ENCODE measurements around the gene CCDC185.

The CCDC185 gene

DNA sequence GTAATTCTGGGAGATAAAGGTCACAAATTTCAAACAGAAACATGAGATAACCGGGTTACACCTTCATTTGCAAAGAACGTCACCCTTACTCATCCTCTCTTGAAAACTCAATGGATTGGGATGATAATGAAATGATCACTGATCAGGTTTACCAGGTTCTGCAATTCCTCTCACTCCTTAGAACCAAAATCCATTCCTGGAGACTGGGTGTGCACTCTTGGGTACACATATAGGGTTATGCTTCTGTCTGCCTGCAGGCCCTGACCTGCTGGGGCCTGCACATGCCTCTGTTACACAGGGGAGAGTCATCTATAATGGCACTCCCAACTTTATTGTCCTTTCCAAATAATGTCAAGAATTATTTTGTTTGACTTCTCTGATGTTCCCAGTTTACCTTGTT is 37.5 kb upstream of the CCDC185 start:
- H2AK5ac ChIP-seq (ENCODE audit: low read length) = no peak overlapping the region
- no CpG with 5 or more reads among the region's 2 CpGs for WGBS (ENCODE audit: extremely low coverage, insufficient coverage, low lambda C conversion rate)
- no peak for DNase-seq
- H3K4me1 ChIP-seq (ENCODE audit: control insufficient read depth, low read depth, low read length) = no peaks in the 10 kb centered on the region
- no peak overlapping the region for H3K18ac ChIP-seq (ENCODE audit: low read length)
- no peak overlapping the region for H4K5ac ChIP-seq (ENCODE audit: low read length)
- no peak overlapping the region for H3K27ac ChIP-seq (ENCODE audit: low read depth, low read length)
- H3K4ac ChIP-seq (ENCODE audit: low read depth, low read length) = no peak overlapping the region
- no peak overlapping the region for H3K4me3 ChIP-seq (ENCODE audit: low read length)
- no peaks in the 10 kb centered on the region for H3K27me3 ChIP-seq (ENCODE audit: insufficient read depth, low read length, poor library complexity)
- no peak overlapping the region for H3K4me2 ChIP-seq (ENCODE audit: low read length)
- H3K79me2 ChIP-seq (ENCODE audit: control insufficient read depth, insufficient read depth, low read length) = no peaks in the 10 kb centered on the region
- no peak overlapping the region for H3K56ac ChIP-seq (ENCODE audit: low read length)
- H2BK120ac ChIP-seq (ENCODE audit: low read depth, low read length) = no peak overlapping the region
- no peaks in the 10 kb centered on the region for H3K79me1 ChIP-seq (ENCODE audit: low read length)
- no peak overlapping the region for H4K8ac ChIP-seq (ENCODE audit: low read depth, low read length)
- H3K36me3 ChIP-seq (ENCODE audit: control insufficient read depth, insufficient read depth, low read length) = no peaks in the 10 kb centered on the region
- H2BK5ac ChIP-seq (ENCODE audit: low read length) = no peak overlapping the region
- no peak overlapping the region for H2BK15ac ChIP-seq (replicated peaks; ENCODE audit: low read depth)
- no peak overlapping the region for H3K9ac ChIP-seq (ENCODE audit: low read length)
- H3K23ac ChIP-seq (ENCODE audit: low read length) = no peak overlapping the region

DNA sequence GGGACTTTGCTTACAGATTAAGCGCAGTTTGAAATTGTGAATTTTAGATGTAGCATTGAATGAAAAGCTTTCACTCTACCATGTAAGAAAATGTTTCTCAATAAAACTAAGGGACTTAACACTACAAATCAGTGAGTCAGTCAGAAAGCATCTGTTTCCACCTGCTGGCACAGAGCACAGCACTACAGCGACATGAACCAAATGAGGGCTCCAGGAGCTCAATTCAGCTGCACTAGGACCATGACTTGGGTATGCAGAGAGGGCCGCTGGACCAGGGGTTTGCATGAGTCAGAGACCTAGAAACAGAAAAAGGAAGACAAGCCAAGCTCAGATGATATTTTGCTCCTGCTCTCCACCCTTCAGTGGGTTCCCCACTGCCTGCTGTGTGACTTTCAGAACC is 34.4 kb upstream of the CCDC185 start:
- H3K9ac ChIP-seq (ENCODE audit: low read length) = no peak overlapping the region
- H4K8ac ChIP-seq (ENCODE audit: low read depth, low read length) = no peak overlapping the region
- no peak overlapping the region for H3K27ac ChIP-seq (ENCODE audit: low read depth, low read length)
- H3K18ac ChIP-seq (ENCODE audit: low read length) = no peak overlapping the region
- no peak overlapping the region for H2BK120ac ChIP-seq (ENCODE audit: low read depth, low read length)
- H2BK15ac ChIP-seq (replicated peaks; ENCODE audit: low read depth) = no peak overlapping the region
- H2BK5ac ChIP-seq (ENCODE audit: low read length) = no peak overlapping the region
- H3K4me3 ChIP-seq (ENCODE audit: low read length) = no peak overlapping the region
- peaks cover 1% of the 10 kb centered on the region for H3K27me3 ChIP-seq (ENCODE audit: insufficient read depth, low read length, poor library complexity)
- H3K36me3 ChIP-seq (ENCODE audit: control insufficient read depth, insufficient read depth, low read length) = no peaks in the 10 kb centered on the region
- H3K23ac ChIP-seq (ENCODE audit: low read length) = no peak overlapping the region
- no peak overlapping the region for H3K4ac ChIP-seq (ENCODE audit: low read depth, low read length)
- no peaks in the 10 kb centered on the region for H3K79me2 ChIP-seq (ENCODE audit: control insufficient read depth, insufficient read depth, low read length)
- no peak overlapping the region for H2AK5ac ChIP-seq (ENCODE audit: low read length)
- no peak overlapping the region for H3K56ac ChIP-seq (ENCODE audit: low read length)
- peak; percentile 50 for DNase-seq
- no peak overlapping the region for H4K5ac ChIP-seq (ENCODE audit: low read length)
- WGBS (ENCODE audit: extremely low coverage, insufficient coverage, low lambda C conversion rate) = no CpG with 5 or more reads among the region's 3 CpGs
- H3K4me2 ChIP-seq (ENCODE audit: low read length) = no peak overlapping the region
- no peaks in the 10 kb centered on the region for H3K4me1 ChIP-seq (ENCODE audit: control insufficient read depth, low read depth, low read length)
- no peaks in the 10 kb centered on the region for H3K79me1 ChIP-seq (ENCODE audit: low read length)

DNA sequence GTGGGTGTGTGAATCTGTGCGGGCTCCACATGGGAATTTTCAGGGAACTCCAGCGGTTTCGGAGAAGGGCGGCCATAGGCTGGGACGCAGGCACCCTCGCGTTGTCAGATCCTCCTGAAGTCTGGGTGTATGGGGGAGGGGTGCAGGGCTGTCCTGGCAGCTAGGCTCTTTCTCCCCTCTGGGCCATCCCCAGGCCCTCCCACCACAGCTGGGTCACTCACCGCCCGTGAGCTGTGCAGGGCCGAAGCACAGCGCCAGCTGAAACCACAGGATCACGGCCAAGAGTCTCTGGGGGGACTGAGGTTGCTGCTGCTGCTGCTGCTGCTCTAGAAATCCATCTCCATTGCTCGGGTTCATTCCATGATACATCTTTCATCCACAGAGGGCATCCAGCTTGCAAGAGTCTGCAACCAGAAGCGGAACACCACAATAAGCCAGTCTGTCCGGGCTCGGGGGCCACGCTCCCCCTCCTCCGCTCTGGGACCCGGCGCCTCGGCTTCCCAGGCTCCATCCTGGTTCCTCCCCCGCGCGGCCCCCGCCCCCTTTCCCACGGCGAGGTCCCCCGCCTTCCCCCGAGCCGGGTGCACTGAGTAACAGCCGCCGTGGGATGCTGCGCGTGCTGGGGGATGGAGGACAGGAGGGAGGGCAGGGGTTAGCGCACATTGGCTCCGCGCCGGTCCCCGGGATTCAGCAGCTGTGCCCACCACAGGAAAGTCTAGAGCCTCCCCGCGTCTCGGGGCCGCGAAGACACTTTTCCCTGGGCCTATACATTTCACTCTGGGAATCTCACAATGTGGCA is 30.0 kb upstream of the CCDC185 start:
- H3K4me2 ChIP-seq (ENCODE audit: low read length) = peak overlapping the region; percentile 84
- H3K79me2 ChIP-seq (ENCODE audit: control insufficient read depth, insufficient read depth, low read length) = no peaks in the 10 kb centered on the region
- peak overlapping the region; percentile 29 for H3K9ac ChIP-seq (ENCODE audit: low read length)
- no peak overlapping the region for H4K8ac ChIP-seq (ENCODE audit: low read depth, low read length)
- no peaks in the 10 kb centered on the region for H3K79me1 ChIP-seq (ENCODE audit: low read length)
- no peak overlapping the region for H3K4ac ChIP-seq (ENCODE audit: low read depth, low read length)
- no peak overlapping the region for H4K5ac ChIP-seq (ENCODE audit: low read length)
- WGBS (ENCODE audit: extremely low coverage, insufficient coverage, low lambda C conversion rate) = no CpG with 5 or more reads among the region's 44 CpGs
- H3K27ac ChIP-seq (ENCODE audit: low read depth, low read length) = no peak overlapping the region
- no peak overlapping the region for H2BK5ac ChIP-seq (ENCODE audit: low read length)
- no peaks in the 10 kb centered on the region for H3K36me3 ChIP-seq (ENCODE audit: control insufficient read depth, insufficient read depth, low read length)
- H3K18ac ChIP-seq (ENCODE audit: low read length) = no peak overlapping the region
- no peak overlapping the region for H2BK120ac ChIP-seq (ENCODE audit: low read depth, low read length)
- no peak overlapping the region for H3K23ac ChIP-seq (ENCODE audit: low read length)
- H3K4me1 ChIP-seq (ENCODE audit: control insufficient read depth, low read depth, low read length) = no peaks in the 10 kb centered on the region
- no peak overlapping the region for H3K4me3 ChIP-seq (ENCODE audit: low read length)
- DNase-seq = peak; percentile 52
- no peak overlapping the region for H2BK15ac ChIP-seq (replicated peaks; ENCODE audit: low read depth)
- peak overlapping the region; percentile 67 for H3K56ac ChIP-seq (ENCODE audit: low read length)
- H2AK5ac ChIP-seq (ENCODE audit: low read length) = no peak overlapping the region
- peaks cover 10% of the 10 kb centered on the region for H3K27me3 ChIP-seq (ENCODE audit: insufficient read depth, low read length, poor library complexity)

DNA sequence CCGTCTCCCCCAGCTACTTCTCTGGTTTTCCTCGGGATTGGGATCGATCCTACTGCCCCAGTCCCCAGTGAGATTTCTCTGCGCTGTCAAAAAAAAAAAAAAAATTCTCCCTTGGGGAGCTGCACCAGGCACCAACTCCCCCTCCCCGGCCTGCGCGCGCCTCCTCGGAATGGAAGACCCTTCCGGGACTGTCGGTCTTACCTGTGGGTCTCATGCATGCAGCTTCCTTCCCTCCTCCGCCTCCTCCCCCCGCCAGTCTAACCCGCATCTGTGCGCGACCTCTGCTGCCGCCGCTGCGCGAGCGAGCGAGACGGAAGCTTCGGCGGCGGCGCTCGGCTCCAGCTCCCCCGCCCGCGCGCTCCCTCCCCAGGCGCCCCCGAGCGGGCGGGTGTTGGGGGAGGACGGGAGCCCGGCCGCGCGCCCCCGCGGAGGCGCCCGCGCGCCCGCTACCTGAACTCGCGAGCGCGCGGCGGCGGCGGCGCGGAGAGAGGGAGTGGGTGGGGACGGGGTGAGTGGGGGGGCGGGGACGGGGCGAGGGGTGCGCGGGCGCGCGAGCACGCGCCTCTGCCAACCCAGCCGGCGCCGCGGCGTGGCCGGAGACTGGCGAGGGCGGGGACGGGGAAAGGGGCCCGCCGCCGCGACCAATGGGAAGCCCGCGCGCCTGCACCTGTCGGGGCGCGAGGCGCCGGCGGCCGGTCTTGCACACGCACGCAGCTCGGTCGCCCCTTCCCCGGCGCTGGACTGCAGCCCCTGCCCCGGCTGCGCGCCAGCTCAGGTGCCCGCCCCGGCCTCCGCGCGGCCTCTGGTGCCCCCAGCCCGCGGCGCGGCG is 29.1 kb upstream of the CCDC185 start, which contains the start of gene SUSD4:
SUSD4 (minus strand) TSS at position 321 of the 829 bp plus-strand sequence. CDS start 751 bp downstream, outside the sequence.
- H2BK15ac ChIP-seq (replicated peaks; ENCODE audit: low read depth) = no peak within 1 kb of the TSS
- no peaks in the 10 kb centered on the region for H3K79me1 ChIP-seq (ENCODE audit: low read length)
- no peaks in the 10 kb centered on the region for H3K79me2 ChIP-seq (ENCODE audit: control insufficient read depth, insufficient read depth, low read length)
- H2BK5ac ChIP-seq (ENCODE audit: low read length) = no peak within 1 kb of the TSS
- no peak within 1 kb of the TSS for H3K18ac ChIP-seq (ENCODE audit: low read length)
- no peak within 1 kb of the TSS for H2AK5ac ChIP-seq (ENCODE audit: low read length)
- no peak within 1 kb of the TSS for H3K27ac ChIP-seq (ENCODE audit: low read depth, low read length)
- WGBS (ENCODE audit: extremely low coverage, insufficient coverage, low lambda C conversion rate) = no CpG with 5 or more reads among the region's 111 CpGs
- no peaks in the 10 kb centered on the region for H3K4me1 ChIP-seq (ENCODE audit: control insufficient read depth, low read depth, low read length)
- H3K27me3 ChIP-seq (ENCODE audit: insufficient read depth, low read length, poor library complexity) = peaks cover 10% of the 10 kb centered on the region
- H2BK120ac ChIP-seq (ENCODE audit: low read depth, low read length) = no peak within 1 kb of the TSS
- H3K23ac ChIP-seq (ENCODE audit: low read length) = no peak within 1 kb of the TSS
- peak within 1 kb of the TSS; percentile 29 for H3K9ac ChIP-seq (ENCODE audit: low read length)
- H3K36me3 ChIP-seq (ENCODE audit: control insufficient read depth, insufficient read depth, low read length) = no peaks in the 10 kb centered on the region
- peak within 1 kb of the TSS; percentile 67 for H3K56ac ChIP-seq (ENCODE audit: low read length)
- peak; percentile 70 for DNase-seq
- peak within 1 kb of the TSS; percentile 84 for H3K4me2 ChIP-seq (ENCODE audit: low read length)
- H4K8ac ChIP-seq (ENCODE audit: low read depth, low read length) = no peak within 1 kb of the TSS
- no peak within 1 kb of the TSS for H3K4ac ChIP-seq (ENCODE audit: low read depth, low read length)
- no peak within 1 kb of the TSS for H4K5ac ChIP-seq (ENCODE audit: low read length)
- H3K4me3 ChIP-seq (ENCODE audit: low read length) = peak within 1 kb of the TSS; percentile 38

DNA sequence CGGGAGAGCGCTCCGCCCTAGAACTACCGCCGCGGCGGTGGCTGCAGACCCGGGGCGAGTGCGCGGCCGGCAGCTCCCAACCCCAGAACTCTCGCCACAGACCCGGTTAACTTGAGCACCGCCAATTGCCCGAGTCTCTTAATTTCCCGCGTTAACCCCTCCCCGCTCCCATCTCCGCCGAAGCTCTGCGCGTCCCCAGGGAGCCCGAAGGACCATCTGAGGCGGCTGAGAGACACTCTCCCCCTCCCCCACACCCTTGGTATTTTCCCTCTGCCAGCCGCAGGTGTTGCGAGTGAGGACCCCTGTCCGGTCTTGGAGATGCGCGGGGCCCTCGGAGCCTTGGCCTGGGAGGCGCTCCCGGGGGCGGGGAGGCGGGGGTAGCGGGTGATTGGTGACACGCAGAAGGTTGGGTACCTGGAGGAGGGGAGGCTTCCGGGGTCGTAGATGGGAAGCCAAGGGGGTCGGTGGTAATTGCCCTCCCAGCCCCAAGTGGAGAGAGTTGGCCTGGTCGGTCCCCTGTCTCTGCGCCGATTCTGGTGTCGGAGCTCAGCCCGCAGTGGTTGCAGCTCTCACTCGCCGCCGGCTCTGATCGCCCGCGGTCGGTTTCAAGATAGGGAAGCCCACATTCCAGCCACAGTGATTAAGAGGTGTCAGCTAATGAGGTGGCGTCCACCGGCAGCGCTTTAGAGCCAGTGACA is 28.4 kb upstream of the CCDC185 start:
- Histone ChIP-seq H3K27me3 (ENCODE audit: insufficient read depth, low read length, poor library complexity) (peaks cover 10% of the 10 kb centered on the region), H3K79me1 (ENCODE audit: low read length) (no peaks in the 10 kb centered on the region), H2AK5ac (ENCODE audit: low read length) (no peak overlapping the region), H3K9ac (ENCODE audit: low read length) (no peak overlapping the region), H3K18ac (ENCODE audit: low read length) (no peak overlapping the region), H3K4me3 (ENCODE audit: low read length) (no peak overlapping the region), H3K27ac (ENCODE audit: low read depth, low read length) (no peak overlapping the region), H3K23ac (ENCODE audit: low read length) (no peak overlapping the region), H3K79me2 (ENCODE audit: control insufficient read depth, insufficient read depth, low read length) (no peaks in the 10 kb centered on the region), H2BK15ac (replicated peaks; ENCODE audit: low read depth) (no peak overlapping the region), H3K4me2 (ENCODE audit: low read length) (peak overlapping the region; percentile 54), H3K56ac (ENCODE audit: low read length) (no peak overlapping the region), H3K4ac (ENCODE audit: low read depth, low read length) (no peak overlapping the region), H2BK5ac (ENCODE audit: low read length) (no peak overlapping the region), H3K4me1 (ENCODE audit: control insufficient read depth, low read depth, low read length) (no peaks in the 10 kb centered on the region), H2BK120ac (ENCODE audit: low read depth, low read length) (no peak overlapping the region), H4K5ac (ENCODE audit: low read length) (no peak overlapping the region), H3K36me3 (ENCODE audit: control insufficient read depth, insufficient read depth, low read length) (no peaks in the 10 kb centered on the region), H4K8ac (ENCODE audit: low read depth, low read length) (no peak overlapping the region)
- DNase-seq = peak; percentile 80
- WGBS (ENCODE audit: extremely low coverage, insufficient coverage, low lambda C conversion rate) = no CpG with 5 or more reads among the region's 55 CpGs

Measured in mesendoderm (in vitro differentiated cells).